Esophagus mucosa (tissue), 1 donor: ENCODE measurements around the gene PSPN. TPM values are rescaled to one million over a fixed set of nuclear protein-coding genes. Genes with fewer than 3 reads are reported as not detected.
"Not testable (repeated sequence)": the region's sequence is repeated elsewhere in the genome, so short reads cannot be mapped to it uniquely, and the experiment has no call there.

Source experiments
- ATAC-seq: fragments of 200-7000 bp; cut with Tn5 transposase; one replicate; pipeline ENCODE4 v1.9.1; 2020
- total RNA-seq: library from RNA; stranded (reverse); gene quantifications from one replicate; pipeline ENCODE4 v1.2.4, GENCODE V29; 2023
- donor health status: DM: yes; HTN: yes; CAD: no.

The PSPN gene
- total RNA-seq, 1 donor from 2014 or later, result 1.5 TPM

- peak; percentile 91 for ATAC-seq
These were observed 2.5 kb downstream of the PSPN start for GRCh38 chr19:6373096-6373812.

GRCh38 chr19:6372594-6373095 lies 3.1 kb downstream of the PSPN start, which contains the start of gene ALKBH7:
Gene ALKBH7 (plus strand): TSS chr19:6372794. CDS start chr19:6372821, 27 bp downstream.
- peak; percentile 83 for ATAC-seq

GRCh38 chr19:6364353-6364752 lies 11.4 kb downstream of the PSPN start:
- no peak for ATAC-seq

DNA sequence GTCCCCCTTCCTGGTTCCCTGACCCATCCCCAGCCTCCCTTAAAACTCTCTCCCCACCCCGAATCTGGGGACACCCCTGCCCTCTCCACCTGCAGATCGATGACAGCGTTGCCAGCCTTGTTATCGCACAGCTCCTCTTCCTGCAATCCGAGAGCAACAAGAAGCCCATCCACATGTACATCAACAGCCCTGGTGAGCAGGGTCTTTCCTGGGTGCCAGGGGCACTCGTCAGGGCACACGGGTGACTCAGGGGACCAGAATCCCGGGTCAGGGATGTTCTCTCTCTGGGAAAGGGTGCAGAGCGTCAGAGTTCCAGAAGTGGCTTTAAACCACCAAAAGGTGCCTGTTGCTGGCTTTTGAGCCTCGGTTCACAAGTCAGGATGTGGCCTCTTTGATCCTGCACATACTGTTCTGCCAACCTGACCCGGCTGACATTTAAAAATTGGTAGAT lies 13.4 kb downstream of the PSPN start:
- peak; percentile 2 for ATAC-seq

- ATAC-seq, result peak; percentile 20
These were observed 13.7 kb downstream of the PSPN start for GRCh38 chr19:6362027-6362350.

GRCh38 chr19:6360857-6361216 lies 14.9 kb downstream of the PSPN start:
- not testable (repeated sequence) for ATAC-seq

GRCh38 chr19:6360445-6360844 lies 15.3 kb downstream of the PSPN start:
- ATAC-seq, result not testable (repeated sequence)

- ATAC-seq, result no peak
These were observed 16.0 kb downstream of the PSPN start for GRCh38 chr19:6359568-6360341.

- peak; percentile 61 for ATAC-seq
These were observed 17.7 kb downstream of the PSPN start for GRCh38 chr19:6358003-6358402.

- ATAC-seq, result no peak
These were observed 18.6 kb downstream of the PSPN start for GRCh38 chr19:6357174-6357573.

- not testable (repeated sequence) for ATAC-seq
These were observed 20.3 kb downstream of the PSPN start for GRCh38 chr19:6355321-6356040.

DNA sequence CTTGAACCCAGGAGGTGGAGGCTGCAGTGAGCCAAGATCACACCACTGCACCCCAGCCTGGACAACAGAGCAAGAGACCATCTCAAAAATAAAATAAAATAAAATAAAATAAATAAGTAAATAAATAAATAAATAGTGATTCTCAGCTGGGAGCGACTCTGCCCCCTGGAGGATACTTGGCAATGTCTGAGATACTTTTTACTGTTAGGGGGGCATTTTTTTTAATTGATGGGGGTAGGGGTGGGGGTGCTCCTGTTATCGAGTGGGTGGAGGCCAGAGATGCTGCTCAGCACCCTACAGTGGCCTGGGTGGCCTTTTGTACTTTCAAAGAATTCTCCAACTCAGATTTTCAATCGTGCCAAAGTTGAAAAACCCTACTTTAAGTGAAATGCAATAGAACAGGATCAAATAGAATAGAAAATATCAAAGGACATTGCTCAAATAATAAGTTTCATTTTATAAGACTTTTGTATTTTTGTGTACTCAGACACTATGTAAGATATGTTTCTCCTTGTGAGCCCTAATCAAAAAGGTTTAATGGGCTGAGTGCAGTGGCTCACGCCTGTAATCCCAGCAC lies 21.5 kb downstream of the PSPN start:
- ATAC-seq, result no peak

DNA sequence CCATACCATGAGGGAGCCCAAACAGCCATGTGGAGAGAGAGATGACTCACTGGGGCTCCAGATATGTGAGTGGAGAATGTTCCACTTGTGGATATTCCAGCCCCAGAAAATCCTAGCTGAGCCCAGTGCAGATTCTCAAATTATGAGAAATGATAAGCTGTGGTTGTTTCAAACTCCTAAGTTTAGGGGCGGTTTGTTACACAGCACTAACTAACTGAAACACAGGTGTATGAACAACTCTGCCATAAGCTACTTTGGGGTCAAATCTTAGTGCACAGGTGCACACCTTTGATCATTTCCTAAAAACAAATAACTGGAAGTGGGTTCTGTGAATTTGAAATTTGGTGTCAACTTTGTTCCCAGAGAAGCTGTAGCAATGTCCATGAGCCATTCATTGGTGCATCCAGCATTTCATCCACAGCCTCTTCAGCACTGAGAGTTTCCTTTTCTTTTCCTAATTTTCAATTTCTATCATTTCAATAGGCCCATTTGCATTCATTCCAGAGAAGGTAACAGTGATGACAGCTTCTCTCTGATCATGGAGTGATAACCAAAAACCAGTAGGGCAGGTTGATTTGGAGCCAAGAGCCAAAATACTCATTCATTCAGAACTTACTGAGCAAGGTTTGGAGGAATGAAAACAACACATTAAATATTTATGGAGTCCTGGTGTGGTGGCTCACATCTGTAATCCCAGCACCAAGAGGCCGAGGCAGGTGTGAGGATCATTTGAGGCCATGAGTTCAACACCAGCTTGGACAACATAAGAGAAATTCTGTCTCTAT lies 23.2 kb downstream of the PSPN start:
- no peak for ATAC-seq

DNA sequence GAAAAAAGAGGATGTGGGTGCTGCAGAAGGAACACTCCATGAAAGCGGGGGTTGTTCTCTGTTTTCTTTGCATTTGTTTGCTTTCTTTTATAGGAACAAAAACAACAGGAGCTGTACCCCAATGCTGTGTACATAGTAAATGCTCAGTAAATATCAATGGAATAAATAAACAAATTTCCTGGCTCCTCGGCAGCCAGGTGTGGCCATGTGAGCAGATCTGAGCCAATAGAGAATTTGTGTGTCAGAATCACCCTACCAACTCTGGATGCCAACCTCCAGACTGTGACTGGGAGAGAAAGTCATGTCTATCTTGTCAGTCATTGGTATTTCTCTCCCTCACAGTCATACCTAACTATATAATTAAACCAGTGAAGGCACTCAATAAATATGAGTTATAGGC lies 25.0 kb downstream of the PSPN start:
- no peak for ATAC-seq

DNA sequence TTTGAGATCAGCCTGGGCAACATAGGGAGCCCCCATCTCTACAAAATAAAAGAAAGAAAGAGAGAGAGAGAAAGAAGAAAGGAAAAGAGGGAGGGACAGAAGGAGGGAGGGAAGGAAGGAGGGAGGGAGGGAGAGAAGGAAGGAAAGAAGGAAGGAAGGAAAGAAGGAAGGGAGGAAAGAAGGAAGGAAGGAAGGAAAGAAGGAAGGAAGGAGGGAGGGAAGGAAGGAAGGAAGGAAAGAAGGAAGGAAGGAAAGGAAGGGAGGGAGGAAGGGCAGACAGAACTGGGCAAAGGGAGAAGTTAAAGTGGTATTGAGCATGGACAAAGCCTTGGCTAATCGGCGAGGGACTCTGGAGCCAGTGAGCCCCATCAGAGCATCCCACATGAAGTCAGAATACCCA lies 26.5 kb downstream of the PSPN start:
- ATAC-seq, result not testable (repeated sequence)

- ATAC-seq, result no peak
These were observed 32.3 kb downstream of the PSPN start for GRCh38 chr19:6343462-6343861.

- ATAC-seq, result no peak
These were observed 35.1 kb downstream of the PSPN start for GRCh38 chr19:6340493-6341201.

GRCh38 chr19:6334490-6335285 lies 41.0 kb downstream of the PSPN start:
- ATAC-seq, result no peak

GRCh38 chr19:6333439-6333838 lies 42.3 kb downstream of the PSPN start, which contains the start of gene ACER1:
Gene ACER1 (minus strand): TSS chr19:6333612. CDS start chr19:6333551, 61 bp downstream.
- peak; percentile 95 for ATAC-seq

- ATAC-seq, result no peak
These were observed 48.9 kb downstream of the PSPN start for GRCh38 chr19:6326815-6327214.
